Body of pancreas (tissue), 4 donors: ENCODE measurements around the gene HMOX2.

Source experiments
- CTCF ChIP-seq, 7 experiments: fragments of 450-650 bp in 4 of 7; fragments of 200-600 bp in 3 of 7; sonication (generic) in 3 of 7; IDR thresholded peaks; one replicate each; pipeline ENCODE4 v1.5.1; 2016 to 2019; ENCODE audit warnings: antibody characterized with exemption in 7 of 7
- POLR2A ChIP-seq, 3 donors: fragments of 450-650 bp; IDR thresholded peaks; one replicate each; pipeline ENCODE4 v1.6.1; 2016; ENCODE audit warnings: antibody characterized with exemption in 3 of 3, mild to moderate bottlenecking in 2 of 3

GRCh38 chr16:4522051-4522581 is 45.9 kb downstream of the HMOX2 start:
- TF ChIP-seq CTCF (IDR thresholded peaks at IDR 0.05), result no peak
- no peak for TF ChIP-seq POLR2A (IDR thresholded peaks at IDR 0.05)
